ENCODE data around the gene DCAF11. TPM values are rescaled to one million over a fixed set of nuclear protein-coding genes. Genes with fewer than 3 reads are reported as not detected.

DCAF11 gene
- total and polyA plus RNA-seq, 2 of the 13 experiments (the other 11 are each of a cell fraction or from before 2014, with no cell fraction given): 150 to 257 TPM

GRCh38 chr14:24095271-24096068 lies 19.1 kb upstream of the DCAF11 start (continued):
- TF ChIP-seq ZBTB44 (CRISPR knock-in tag; IDR thresholded peaks at IDR 0.05) (0 out of 2 replicates have a peak, but pooled peaks have one; percentile 87), PITX1 (CRISPR knock-in tag; IDR thresholded peaks at IDR 0.05) (peak; percentile 98), PREB (CRISPR knock-in tag; IDR thresholded peaks at IDR 0.05) (no peak; the same call in 1 of the 2 replicates), AFF4 (CRISPR knock-in tag; IDR thresholded peaks at IDR 0.05) (peak; percentile 99), TEF (CRISPR knock-in tag; IDR thresholded peaks at IDR 0.05) (peak; percentile 53; the same call in 1 of the 2 replicates), MTF1 (CRISPR knock-in tag; IDR thresholded peaks at IDR 0.05) (no peak; the same call in 1 of the 2 replicates), ZNF619 (CRISPR knock-in tag; IDR thresholded peaks at IDR 0.05) (peak; percentile 99), ZMAT3 (CRISPR knock-in tag; conservative IDR thresholded peaks at IDR 0.05) (peak; percentile 99), WIZ (CRISPR knock-in tag; IDR thresholded peaks at IDR 0.05) (peak; percentile 80), TERF1 (CRISPR knock-in tag; IDR thresholded peaks at IDR 0.05) (no peak), TCF7L2 (IDR thresholded peaks at IDR 0.05; ENCODE audit: low read depth, low read length) (no peak), SNAI1 (CRISPR knock-in tag; IDR thresholded peaks at IDR 0.05; ENCODE audit: borderline replicate concordance) (peak; percentile 91; the same call in 1 of the 2 replicates), ATF6 (CRISPR knock-in tag; conservative IDR thresholded peaks at IDR 0.05) (no peak; the same call in 1 of the 2 replicates), ZNF574 (CRISPR knock-in tag; IDR thresholded peaks at IDR 0.05) (peak; percentile 94)
